Measurements from ENCODE around the gene RYR2.

The RYR2 gene

GRCh38 chr1:237503292-237503691, 461.3 kb downstream of the RYR2 start:
- Histone ChIP-seq H3K4me1 (ENCODE audit: control insufficient read depth in 1 of 2, insufficient read depth in 2 of 2, low read length in 2 of 2) (no peaks in the 10 kb centered on the region), H3K9ac (ENCODE audit: low read length) (no peak overlapping the region), H4K12ac (ENCODE audit: low read depth, low read length) (no peak overlapping the region), H2AFZ (ENCODE audit: insufficient read depth, low read length, poor library complexity) (no peak overlapping the region), H3K18ac (ENCODE audit: low read length) (no peak overlapping the region), H3K4ac (ENCODE audit: low read depth, low read length) (no peak overlapping the region), H3K23ac (ENCODE audit: low read length) (peak overlapping the region; percentile 86), H3K79me2 (ENCODE audit: control insufficient read depth, insufficient read depth, low read length, poor library complexity) (no peaks in the 10 kb centered on the region), H4K91ac (ENCODE audit: low read depth, low read length) (no peak overlapping the region), H3K9me3 (ENCODE audit: insufficient read depth, low read depth, low read length) (peaks cover 2% of the 10 kb centered on the region), H3K79me1 (ENCODE audit: low read length) (no peaks in the 10 kb centered on the region), H2BK5ac (ENCODE audit: low read depth, low read length, poor library complexity) (no peak overlapping the region), H2AK5ac (ENCODE audit: low read length) (no peak overlapping the region), H3K4me2 (ENCODE audit: low read length) (no peak overlapping the region), H3K14ac (ENCODE audit: low read length) (no peak overlapping the region), H2BK120ac (ENCODE audit: insufficient read depth, low read length, poor library complexity) (no peak overlapping the region), H4K8ac (ENCODE audit: low read depth, low read length) (no peak overlapping the region), H3K27me3 (ENCODE audit: insufficient read depth, low read length) (no peaks in the 10 kb centered on the region), H3K36me3 (ENCODE audit: control insufficient read depth in 1 of 2, insufficient read depth in 2 of 2, low read length in 2 of 2) (peaks cover 3% of the 10 kb centered on the region in 2 experiments), H3K27ac (ENCODE audit: low read depth, low read length) (no peak overlapping the region), H2BK12ac (ENCODE audit: low read length) (no peak overlapping the region), H3K4me3 (ENCODE audit: low read depth, low read length) (no peak overlapping the region)
- WGBS (ENCODE audit: extremely low coverage, insufficient coverage, insufficient read length) = no CpG with 5 or more reads among the region's 8 CpGs
- DNase-seq = no peak

- Histone ChIP-seq H3K4ac (ENCODE audit: low read depth, low read length) (no peak overlapping the region), H3K79me1 (ENCODE audit: low read length) (no peaks in the 10 kb centered on the region), H3K4me1 (ENCODE audit: control insufficient read depth in 1 of 2, insufficient read depth in 2 of 2, low read length in 2 of 2) (no peaks in the 10 kb centered on the region), H3K23ac (ENCODE audit: low read length) (no peak overlapping the region), H4K8ac (ENCODE audit: low read depth, low read length) (no peak overlapping the region), H3K79me2 (ENCODE audit: control insufficient read depth, insufficient read depth, low read length, poor library complexity) (no peaks in the 10 kb centered on the region), H4K12ac (ENCODE audit: low read depth, low read length) (no peak overlapping the region), H3K9ac (ENCODE audit: low read length) (no peak overlapping the region), H3K4me2 (ENCODE audit: low read length) (no peak overlapping the region), H2AFZ (ENCODE audit: insufficient read depth, low read length, poor library complexity) (no peak overlapping the region), H3K18ac (ENCODE audit: low read length) (no peak overlapping the region), H3K4me3 (ENCODE audit: low read depth, low read length) (no peak overlapping the region), H3K27me3 (ENCODE audit: insufficient read depth, low read length) (no peaks in the 10 kb centered on the region), H3K36me3 (ENCODE audit: control insufficient read depth in 1 of 2, insufficient read depth in 2 of 2, low read length in 2 of 2) (peaks cover 2 to 3% of the 10 kb centered on the region in 2 experiments), H2BK12ac (ENCODE audit: low read length) (no peak overlapping the region), H4K91ac (ENCODE audit: low read depth, low read length) (no peak overlapping the region), H2BK120ac (ENCODE audit: insufficient read depth, low read length, poor library complexity) (no peak overlapping the region), H2BK5ac (ENCODE audit: low read depth, low read length, poor library complexity) (no peak overlapping the region), H2AK5ac (ENCODE audit: low read length) (no peak overlapping the region), H3K27ac (ENCODE audit: low read depth, low read length) (no peak overlapping the region), H3K9me3 (ENCODE audit: insufficient read depth, low read depth, low read length) (peaks cover 2% of the 10 kb centered on the region), H3K14ac (ENCODE audit: low read length) (no peak overlapping the region)
- no CpG with 5 or more reads among the region's 2 CpGs for WGBS (ENCODE audit: extremely low coverage, insufficient coverage, insufficient read length)
- DNase-seq = no peak
Measured at GRCh38 chr1:237507005-237507404, 465.0 kb downstream of the RYR2 start.

- H4K8ac ChIP-seq (ENCODE audit: low read depth, low read length) = no peak overlapping the region
- no peak overlapping the region for H2BK5ac ChIP-seq (ENCODE audit: low read depth, low read length, poor library complexity)
- H3K79me1 ChIP-seq (ENCODE audit: low read length) = no peaks in the 10 kb centered on the region
- H3K4me2 ChIP-seq (ENCODE audit: low read length) = no peak overlapping the region
- H2BK120ac ChIP-seq (ENCODE audit: insufficient read depth, low read length, poor library complexity) = no peak overlapping the region
- H2AK5ac ChIP-seq (ENCODE audit: low read length) = no peak overlapping the region
- no peak for DNase-seq
- H3K9ac ChIP-seq (ENCODE audit: low read length) = no peak overlapping the region
- no peak overlapping the region for H2BK12ac ChIP-seq (ENCODE audit: low read length)
- no peaks in the 10 kb centered on the region for H3K4me1 ChIP-seq (ENCODE audit: control insufficient read depth in 1 of 2, insufficient read depth in 2 of 2, low read length in 2 of 2)
- no peak overlapping the region for H2AFZ ChIP-seq (ENCODE audit: insufficient read depth, low read length, poor library complexity)
- no peaks in the 10 kb centered on the region for H3K27me3 ChIP-seq (ENCODE audit: insufficient read depth, low read length)
- H4K12ac ChIP-seq (ENCODE audit: low read depth, low read length) = no peak overlapping the region
- no peak overlapping the region for H3K27ac ChIP-seq (ENCODE audit: low read depth, low read length)
- no peak overlapping the region for H3K14ac ChIP-seq (ENCODE audit: low read length)
- no peak overlapping the region for H4K91ac ChIP-seq (ENCODE audit: low read depth, low read length)
- H3K23ac ChIP-seq (ENCODE audit: low read length) = no peak overlapping the region
- H3K4me3 ChIP-seq (ENCODE audit: low read depth, low read length) = no peak overlapping the region
- H3K9me3 ChIP-seq (ENCODE audit: insufficient read depth, low read depth, low read length) = no peaks in the 10 kb centered on the region
- WGBS (ENCODE audit: extremely low coverage, insufficient coverage, insufficient read length) = no CpG with 5 or more reads among the region's 2 CpGs
- no peaks in the 10 kb centered on the region for H3K79me2 ChIP-seq (ENCODE audit: control insufficient read depth, insufficient read depth, low read length, poor library complexity)
- no peak overlapping the region for H3K18ac ChIP-seq (ENCODE audit: low read length)
- H3K36me3 ChIP-seq (ENCODE audit: control insufficient read depth in 1 of 2, insufficient read depth in 2 of 2, low read length in 2 of 2) = no peaks in the 10 kb centered on the region
- no peak overlapping the region for H3K4ac ChIP-seq (ENCODE audit: low read depth, low read length)
Measured at GRCh38 chr1:237509748-237510147, 467.8 kb downstream of the RYR2 start.

- H3K27ac ChIP-seq (ENCODE audit: low read depth, low read length) = no peak overlapping the region
- H3K27me3 ChIP-seq (ENCODE audit: insufficient read depth, low read length) = no peaks in the 10 kb centered on the region
- H3K79me2 ChIP-seq (ENCODE audit: control insufficient read depth, insufficient read depth, low read length, poor library complexity) = no peaks in the 10 kb centered on the region
- no peak overlapping the region for H2AFZ ChIP-seq (ENCODE audit: insufficient read depth, low read length, poor library complexity)
- no peak overlapping the region for H3K9ac ChIP-seq (ENCODE audit: low read length)
- no peaks in the 10 kb centered on the region for H3K79me1 ChIP-seq (ENCODE audit: low read length)
- no peak overlapping the region for H3K23ac ChIP-seq (ENCODE audit: low read length)
- H3K36me3 ChIP-seq (ENCODE audit: control insufficient read depth in 1 of 2, insufficient read depth in 2 of 2, low read length in 2 of 2) = no peaks in the 10 kb centered on the region
- no peak overlapping the region for H2BK120ac ChIP-seq (ENCODE audit: insufficient read depth, low read length, poor library complexity)
- no peak overlapping the region for H3K4me3 ChIP-seq (ENCODE audit: low read depth, low read length)
- no peak overlapping the region for H3K18ac ChIP-seq (ENCODE audit: low read length)
- no peak overlapping the region for H2BK5ac ChIP-seq (ENCODE audit: low read depth, low read length, poor library complexity)
- H2BK12ac ChIP-seq (ENCODE audit: low read length) = no peak overlapping the region
- no peak overlapping the region for H4K8ac ChIP-seq (ENCODE audit: low read depth, low read length)
- WGBS (ENCODE audit: extremely low coverage, insufficient coverage, insufficient read length) = no CpG with 5 or more reads among the region's 3 CpGs
- H3K14ac ChIP-seq (ENCODE audit: low read length) = no peak overlapping the region
- H3K9me3 ChIP-seq (ENCODE audit: insufficient read depth, low read depth, low read length) = no peaks in the 10 kb centered on the region
- H3K4me2 ChIP-seq (ENCODE audit: low read length) = no peak overlapping the region
- H3K4me1 ChIP-seq (ENCODE audit: control insufficient read depth in 1 of 2, insufficient read depth in 2 of 2, low read length in 2 of 2) = peaks cover 2 to 3% of the 10 kb centered on the region in 2 experiments
- no peak overlapping the region for H4K12ac ChIP-seq (ENCODE audit: low read depth, low read length)
- no peak for DNase-seq
- H4K91ac ChIP-seq (ENCODE audit: low read depth, low read length) = no peak overlapping the region
- no peak overlapping the region for H3K4ac ChIP-seq (ENCODE audit: low read depth, low read length)
- H2AK5ac ChIP-seq (ENCODE audit: low read length) = no peak overlapping the region
Measured at GRCh38 chr1:237525102-237525501, 483.1 kb downstream of the RYR2 start.
